ENCODE results near the gene PNPLA3.

Gene PNPLA3

DNA sequence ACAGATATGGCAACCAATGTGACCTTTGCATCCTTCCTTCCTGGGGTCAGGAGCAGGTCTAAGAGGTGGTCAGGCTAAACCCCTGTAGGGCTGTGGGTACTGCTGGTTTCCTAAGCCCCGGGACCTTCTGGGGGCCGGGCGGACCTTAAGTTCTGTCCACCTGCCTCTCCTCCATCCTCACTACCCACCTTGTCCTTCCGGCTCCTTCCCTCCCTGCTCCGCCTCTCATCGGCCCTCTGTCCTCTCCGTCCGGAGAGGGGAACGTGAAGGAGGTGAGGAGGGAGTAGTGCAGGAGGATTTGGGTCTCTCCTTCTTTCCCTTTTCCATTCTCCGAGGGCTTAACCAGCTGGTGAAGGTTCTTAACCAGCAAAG lies 72.2 kb downstream of the PNPLA3 start:
- peaks cover 82% of the 10 kb centered on the region for H3K36me3 ChIP-seq (ENCODE audit: insufficient read depth, low read length)

DNA sequence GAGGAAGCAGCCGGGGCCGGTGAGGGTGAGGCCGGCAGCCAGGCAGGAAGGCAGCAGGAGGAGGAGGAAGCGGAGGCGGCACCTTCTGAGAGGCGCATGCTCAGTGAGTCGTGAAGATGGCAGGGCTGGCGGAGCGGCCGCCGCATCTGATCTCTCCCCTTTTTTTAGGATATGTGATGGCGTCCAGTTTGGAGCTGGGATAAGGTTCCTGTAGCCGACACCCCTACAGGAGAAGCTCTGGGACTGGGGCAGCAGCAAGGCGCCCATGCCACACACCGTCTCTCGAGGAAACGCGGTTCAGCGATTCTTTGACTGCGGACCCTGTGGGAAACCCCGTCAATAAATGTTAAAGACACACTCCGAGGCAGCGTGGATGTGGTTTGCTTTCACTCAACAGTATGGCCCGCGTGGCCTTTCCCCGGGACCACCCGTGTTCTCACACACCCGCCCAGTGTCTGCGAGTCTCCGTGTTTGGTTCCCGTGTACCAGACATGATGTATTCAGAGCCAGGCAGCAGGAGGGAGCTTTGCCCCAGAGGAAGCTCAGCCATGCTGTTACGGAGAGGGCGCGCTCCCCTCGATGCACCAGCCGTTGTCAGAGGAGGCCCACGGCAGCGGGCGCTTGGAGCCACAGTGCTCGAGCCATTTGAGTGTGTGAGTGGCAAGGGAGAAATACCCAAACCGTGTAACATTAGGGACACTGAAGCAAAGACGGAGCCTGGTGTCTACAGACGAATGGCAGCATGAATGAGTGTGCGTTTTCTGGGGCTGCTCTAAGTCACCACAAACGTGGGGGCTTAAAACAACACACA lies 72.8 kb downstream of the PNPLA3 start:
- Histone ChIP-seq H3K4me3 (ENCODE audit: low read length) (no peak overlapping the region), H3K27ac (ENCODE audit: low read depth, low read length) (no peak overlapping the region), H3K27me3 (ENCODE audit: insufficient read depth, low read length) (no peaks in the 10 kb centered on the region), H3K36me3 (ENCODE audit: insufficient read depth, low read length) (peaks cover 77% of the 10 kb centered on the region), H3K9me3 (ENCODE audit: insufficient read depth, low read depth, low read length) (no peaks in the 10 kb centered on the region), H3K4me1 (ENCODE audit: insufficient read depth, low read length) (peaks cover 6% of the 10 kb centered on the region; the same call in 1 of the 2 replicates), H3K9ac (ENCODE audit: low read depth, low read length) (no peak overlapping the region)
- 94% methylated on average over 45 of the region's 45 CpGs for WGBS

More for the DNA sequence above, 72.2 kb downstream of the PNPLA3 start:
- Histone ChIP-seq H3K27me3 (ENCODE audit: insufficient read depth, low read length) (no peaks in the 10 kb centered on the region), H3K9me3 (ENCODE audit: insufficient read depth, low read depth, low read length) (no peaks in the 10 kb centered on the region), H3K9ac (ENCODE audit: low read depth, low read length) (no peak overlapping the region), H3K4me3 (ENCODE audit: low read length) (no peak overlapping the region), H3K4me1 (ENCODE audit: insufficient read depth, low read length) (peaks cover 6% of the 10 kb centered on the region; the same call in 1 of the 2 replicates), H3K27ac (ENCODE audit: low read depth, low read length) (no peak overlapping the region)
- 93% methylated on average over 8 of the region's 10 CpGs for WGBS

DNA sequence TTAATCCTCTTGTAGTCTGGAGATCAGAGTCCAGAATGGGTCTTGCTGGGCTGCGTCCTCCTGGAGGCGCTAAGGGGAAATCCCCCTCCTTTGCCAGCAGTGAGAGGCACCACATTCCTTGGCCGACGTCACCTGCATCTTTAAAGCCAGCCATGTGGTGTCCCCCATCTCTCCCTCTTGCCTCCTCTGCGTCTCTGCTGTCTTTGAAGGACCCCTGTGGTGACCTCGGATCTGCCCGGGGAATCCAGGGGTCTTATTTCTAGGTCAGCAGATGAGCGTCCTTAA lies 73.3 kb downstream of the PNPLA3 start:
- Histone ChIP-seq H3K4me3 (ENCODE audit: low read length) (no peak overlapping the region), H3K36me3 (ENCODE audit: insufficient read depth, low read length) (peaks cover 72% of the 10 kb centered on the region), H3K4me1 (ENCODE audit: insufficient read depth, low read length) (peaks cover 6% of the 10 kb centered on the region; the same call in 1 of the 2 replicates), H3K9ac (ENCODE audit: low read depth, low read length) (no peak overlapping the region), H3K27ac (ENCODE audit: low read depth, low read length) (no peak overlapping the region), H3K27me3 (ENCODE audit: insufficient read depth, low read length) (no peaks in the 10 kb centered on the region), H3K9me3 (ENCODE audit: insufficient read depth, low read depth, low read length) (no peaks in the 10 kb centered on the region)
- 80% methylated on average over 8 of the region's 8 CpGs for WGBS
